Measurements from ENCODE around the gene KCNN3.

The KCNN3 gene

GRCh38 chr1:154698320-154699096, 171.6 kb downstream of the KCNN3 start:
- Histone ChIP-seq H3K79me2 (ENCODE audit: low read length) (no peaks in the 10 kb centered on the region), H3K9me2 (replicated peaks; ENCODE audit: insufficient read depth, low read length) (no peaks in the 10 kb centered on the region), H3K27ac (ENCODE audit: low read length) (no peak overlapping the region), H3K4me2 (ENCODE audit: low read depth, low read length) (no peak overlapping the region), H4K20me1 (ENCODE audit: insufficient read depth, low read length) (no peaks in the 10 kb centered on the region), H2AFZ (ENCODE audit: low read length) (no peak overlapping the region), H3K27me3 (replicated peaks; ENCODE audit: insufficient read depth, low read length) (no peaks in the 10 kb centered on the region), H3K36me3 (replicated peaks; ENCODE audit: insufficient read depth, low read length) (no peaks in the 10 kb centered on the region), H3K4me3 (ENCODE audit: low read length) (no peak overlapping the region), H3K9me3 (replicated peaks; ENCODE audit: insufficient read depth, low read length) (no peaks in the 10 kb centered on the region), H3F3A (ENCODE audit: insufficient read depth, low read length) (no peaks in the 10 kb centered on the region), H3K9ac (ENCODE audit: low read length) (no peak overlapping the region), H3K4me1 (ENCODE audit: low read length) (peaks cover 8% of the 10 kb centered on the region; the same call in 1 of the 2 replicates)
- peak; percentile 36 for DNase-seq
- TF ChIP-seq CTCF (IDR thresholded peaks at IDR 0.05; ENCODE audit: low read length) (no peak), EZH2 (optimal IDR thresholded peaks at IDR 0.05; ENCODE audit: low read depth, low read length) (no peak), EZH2phosphoT487 (IDR thresholded peaks at IDR 0.05; ENCODE audit: low read length) (no peak)

GRCh38 chr1:154697710-154698109, 172.4 kb downstream of the KCNN3 start:
- H3K4me2 ChIP-seq (ENCODE audit: low read depth, low read length), result no peak overlapping the region
- no peaks in the 10 kb centered on the region for H3K27me3 ChIP-seq (replicated peaks; ENCODE audit: insufficient read depth, low read length)
- no peaks in the 10 kb centered on the region for H3F3A ChIP-seq (ENCODE audit: insufficient read depth, low read length)
- H4K20me1 ChIP-seq (ENCODE audit: insufficient read depth, low read length), result no peaks in the 10 kb centered on the region
- DNase-seq, result no peak
- no peak overlapping the region for H3K27ac ChIP-seq (ENCODE audit: low read length)
- no peaks in the 10 kb centered on the region for H3K79me2 ChIP-seq (ENCODE audit: low read length)
- no peak for TF ChIP-seq EZH2phosphoT487 (IDR thresholded peaks at IDR 0.05; ENCODE audit: low read length)
- TF ChIP-seq CTCF (IDR thresholded peaks at IDR 0.05; ENCODE audit: low read length), result no peak
- TF ChIP-seq EZH2 (optimal IDR thresholded peaks at IDR 0.05; ENCODE audit: low read depth, low read length), result no peak
- peaks cover 8% of the 10 kb centered on the region; the same call in 1 of the 2 replicates for H3K4me1 ChIP-seq (ENCODE audit: low read length)
- no peak overlapping the region for H3K4me3 ChIP-seq (ENCODE audit: low read length)
- H3K9ac ChIP-seq (ENCODE audit: low read length), result no peak overlapping the region
- H2AFZ ChIP-seq (ENCODE audit: low read length), result no peak overlapping the region
- no peaks in the 10 kb centered on the region for H3K36me3 ChIP-seq (replicated peaks; ENCODE audit: insufficient read depth, low read length)
- H3K9me2 ChIP-seq (replicated peaks; ENCODE audit: insufficient read depth, low read length), result no peaks in the 10 kb centered on the region
- H3K9me3 ChIP-seq (replicated peaks; ENCODE audit: insufficient read depth, low read length), result no peaks in the 10 kb centered on the region

- Histone ChIP-seq H3K9ac (ENCODE audit: low read length) (no peak overlapping the region), H3K4me1 (ENCODE audit: low read length) (peaks cover 8% of the 10 kb centered on the region; the same call in 1 of the 2 replicates), H3K4me2 (ENCODE audit: low read depth, low read length) (no peak overlapping the region), H3K27ac (ENCODE audit: low read length) (no peak overlapping the region), H3K79me2 (ENCODE audit: low read length) (no peaks in the 10 kb centered on the region), H3K9me3 (replicated peaks; ENCODE audit: insufficient read depth, low read length) (no peaks in the 10 kb centered on the region), H2AFZ (ENCODE audit: low read length) (no peak overlapping the region), H3K27me3 (replicated peaks; ENCODE audit: insufficient read depth, low read length) (no peaks in the 10 kb centered on the region), H3K4me3 (ENCODE audit: low read length) (no peak overlapping the region), H3K36me3 (replicated peaks; ENCODE audit: insufficient read depth, low read length) (no peaks in the 10 kb centered on the region), H3F3A (ENCODE audit: insufficient read depth, low read length) (no peaks in the 10 kb centered on the region), H3K9me2 (replicated peaks; ENCODE audit: insufficient read depth, low read length) (no peaks in the 10 kb centered on the region), H4K20me1 (ENCODE audit: insufficient read depth, low read length) (no peaks in the 10 kb centered on the region)
- no peak for TF ChIP-seq EZH2phosphoT487 (IDR thresholded peaks at IDR 0.05; ENCODE audit: low read length)
- no peak for TF ChIP-seq CTCF (IDR thresholded peaks at IDR 0.05; ENCODE audit: low read length)
- DNase-seq, result no peak
These were observed 173.6 kb downstream of the KCNN3 start for GRCh38 chr1:154696456-154696855.
